Upper lobe of right lung (tissue), 1 donor: Measurements from ENCODE around the gene CLDN4. TPM values are rescaled to one million over a fixed set of nuclear protein-coding genes. Genes with fewer than 3 reads are reported as not detected.

Experiments used
- ATAC-seq: fragments of 200-7000 bp; cut with Tn5 transposase; one replicate; pipeline ENCODE4 v1.9.1; 2020; ENCODE audit warnings: mild to moderate bottlenecking, moderate library complexity
- DNase-seq: peaks from one replicate; pipeline ENCODE4 v3.0.0-alpha.2; 2020
- H3K27ac ChIP-seq: fragments of 200-600 bp; one replicate; pipeline ENCODE4 v1.8.0; 2022
- H3K27me3 ChIP-seq: fragments of 200-600 bp; one replicate; pipeline ENCODE4 v1.8.0; 2022; ENCODE audit warnings: mild to moderate bottlenecking
- H3K36me3 ChIP-seq: fragments of 200-600 bp; one replicate; pipeline ENCODE4 v1.8.0; 2022
- H3K4me1 ChIP-seq: fragments of 200-600 bp; one replicate; pipeline ENCODE4 v1.8.0; 2022
- H3K4me3 ChIP-seq: fragments of 200-600 bp; one replicate; pipeline ENCODE4 v1.8.0; 2022; ENCODE audit warnings: mild to moderate bottlenecking
- H3K9me3 ChIP-seq: fragments of 200-600 bp; one replicate; pipeline ENCODE4 v1.8.0; 2022
- intact Hi-C: fragments of 100-400 bp; cut with DNase I; formaldehyde crosslinking; loops from one replicate; pipeline ENCODE4 v1.11.0; 2022
- total RNA-seq: library from RNA; stranded (reverse); fragmentation: NEBNext Ultra II Directional; extraction: Animal tissue kit (Norgen Biotek cat#: 25700); gene quantifications from one replicate; pipeline ENCODE4 v1.2.1, GENCODE V29; 2021
- TF ChIP-seq, protein P1 (sequence below): fragments of 200-600 bp; IDR thresholded peaks from one replicate; pipeline ENCODE4 v1.8.0; 2022; ENCODE audit warnings: antibody characterized with exemption
- donor health status: DM: no; HTN: yes; CAD: no; lungs with severe emphysema.

CLDN4 gene
- total RNA-seq, 1 donor from 2014 or later, result 103 TPM

DNA sequence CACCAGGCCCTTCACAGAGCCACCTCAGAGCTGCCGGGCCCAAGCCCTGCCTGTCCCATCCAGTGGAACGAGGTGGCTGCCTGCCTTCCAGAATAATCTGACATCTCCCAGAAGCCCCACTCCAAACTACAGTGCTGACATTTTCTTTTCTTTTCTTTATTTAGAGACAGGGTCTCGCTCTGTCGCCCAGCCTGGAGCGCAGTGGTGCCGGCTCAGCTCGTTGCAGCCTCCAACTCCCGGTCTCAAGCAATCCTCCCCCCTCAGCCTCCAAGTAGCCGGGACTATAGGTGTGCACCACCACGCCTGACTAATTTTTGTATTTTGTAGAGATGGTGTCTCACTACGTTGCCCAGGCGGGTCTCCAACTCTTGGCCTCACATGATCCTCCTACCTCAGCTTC is 30.5 kb downstream of the CLDN4 start:
- Histone ChIP-seq H3K27ac (no peak overlapping the region), H3K9me3 (no peaks in the 10 kb centered on the region), H3K4me1 (no peaks in the 10 kb centered on the region), H3K4me3 (no peak overlapping the region), H3K27me3 (peaks cover 4% of the 10 kb centered on the region), H3K36me3 (no peaks in the 10 kb centered on the region)
- ATAC-seq (no peak), DNase-seq (no peak)
- TF ChIP-seq, protein P1, sequence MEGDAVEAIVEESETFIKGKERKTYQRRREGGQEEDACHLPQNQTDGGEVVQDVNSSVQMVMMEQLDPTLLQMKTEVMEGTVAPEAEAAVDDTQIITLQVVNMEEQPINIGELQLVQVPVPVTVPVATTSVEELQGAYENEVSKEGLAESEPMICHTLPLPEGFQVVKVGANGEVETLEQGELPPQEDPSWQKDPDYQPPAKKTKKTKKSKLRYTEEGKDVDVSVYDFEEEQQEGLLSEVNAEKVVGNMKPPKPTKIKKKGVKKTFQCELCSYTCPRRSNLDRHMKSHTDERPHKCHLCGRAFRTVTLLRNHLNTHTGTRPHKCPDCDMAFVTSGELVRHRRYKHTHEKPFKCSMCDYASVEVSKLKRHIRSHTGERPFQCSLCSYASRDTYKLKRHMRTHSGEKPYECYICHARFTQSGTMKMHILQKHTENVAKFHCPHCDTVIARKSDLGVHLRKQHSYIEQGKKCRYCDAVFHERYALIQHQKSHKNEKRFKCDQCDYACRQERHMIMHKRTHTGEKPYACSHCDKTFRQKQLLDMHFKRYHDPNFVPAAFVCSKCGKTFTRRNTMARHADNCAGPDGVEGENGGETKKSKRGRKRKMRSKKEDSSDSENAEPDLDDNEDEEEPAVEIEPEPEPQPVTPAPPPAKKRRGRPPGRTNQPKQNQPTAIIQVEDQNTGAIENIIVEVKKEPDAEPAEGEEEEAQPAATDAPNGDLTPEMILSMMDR, result no peak
- intact Hi-C loops, result loop anchor here (10.0 kb wide), 2 partner anchors 163 to 543 kb away; partner anchors contain the start of gene ELN

DNA sequence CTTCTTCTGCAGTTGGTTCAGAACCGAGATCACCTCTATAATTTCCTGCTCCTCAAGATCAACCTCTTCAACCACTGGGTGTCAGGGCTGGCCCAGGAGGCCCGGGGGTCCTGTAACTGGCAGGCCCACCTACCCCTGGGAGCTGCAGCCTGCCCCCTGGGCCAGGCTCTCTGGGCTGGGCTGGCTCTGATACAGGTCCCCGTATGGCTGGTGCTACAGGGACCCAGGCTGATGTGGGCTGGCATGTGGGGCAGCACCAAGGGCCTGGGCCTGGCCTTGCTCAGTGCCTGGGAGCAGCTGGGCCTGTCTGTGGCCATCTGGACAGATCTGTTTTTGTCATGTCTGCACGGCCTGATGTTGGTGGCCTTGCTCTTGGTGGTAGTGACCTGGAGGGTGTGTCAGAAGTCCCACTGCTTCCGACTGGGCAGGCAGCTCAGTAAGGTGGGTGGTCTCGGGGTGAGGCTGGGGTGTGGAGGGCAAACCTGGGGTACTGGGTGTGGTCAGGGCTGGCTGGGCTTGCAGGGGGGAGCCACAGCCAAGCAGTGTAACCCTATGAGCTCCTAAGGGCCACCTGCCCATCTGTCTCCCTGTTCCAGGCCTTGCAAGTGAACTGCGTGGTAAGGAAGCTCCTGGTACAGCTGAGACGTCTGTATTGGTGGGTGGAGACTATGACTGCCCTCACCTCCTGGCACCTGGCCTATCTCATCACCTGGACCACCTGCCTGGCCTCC is 34.4 kb downstream of the CLDN4 start:
- no peaks in the 10 kb centered on the region for H3K36me3 ChIP-seq
- H3K27ac ChIP-seq, result no peak overlapping the region
- intact Hi-C loops, result loop anchor here (10.0 kb wide), 2 partner anchors 160 to 540 kb away; partner anchors contain the start of gene ELN
- H3K9me3 ChIP-seq, result no peaks in the 10 kb centered on the region
- H3K4me1 ChIP-seq, result peaks cover 15% of the 10 kb centered on the region
- TF ChIP-seq, protein P1, result no peak
- ATAC-seq (no peak), DNase-seq (no peak)
- no peaks in the 10 kb centered on the region for H3K27me3 ChIP-seq
- no peak overlapping the region for H3K4me3 ChIP-seq

DNA sequence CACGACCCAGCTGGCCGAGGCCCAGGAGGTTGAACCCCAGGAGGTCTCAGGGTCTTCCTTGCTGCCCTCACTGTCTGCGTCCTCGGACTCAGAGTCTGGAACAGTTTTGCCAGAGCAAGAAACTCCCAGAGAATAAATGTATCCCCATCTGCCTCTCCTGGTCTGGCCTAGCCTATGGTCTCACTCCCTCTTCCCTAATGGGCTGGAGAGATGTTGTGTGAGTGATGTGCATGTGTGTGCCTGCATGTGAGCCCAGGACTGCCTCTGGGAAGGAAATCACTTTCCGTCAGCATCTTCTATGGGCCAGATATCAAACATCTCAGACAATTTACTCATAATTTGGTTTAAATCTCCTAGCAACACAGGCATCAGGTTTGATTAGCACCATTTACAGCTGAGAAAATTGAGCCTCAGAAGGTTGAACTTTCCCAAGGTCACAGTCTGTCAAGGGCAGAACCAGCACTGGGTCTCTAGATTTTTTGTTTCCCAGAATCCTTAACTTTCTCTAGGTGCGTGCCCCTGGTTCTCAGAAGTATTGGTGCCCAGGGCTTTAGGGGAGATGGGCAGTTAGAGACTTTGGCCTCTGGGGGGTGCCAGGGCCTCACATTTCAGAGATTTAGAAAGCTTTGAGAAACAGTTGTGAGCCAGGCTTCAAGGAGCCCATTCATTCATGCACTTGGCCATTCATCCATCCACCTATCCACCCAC is 35.1 kb downstream of the CLDN4 start:
- TF ChIP-seq, protein P1, result peak; percentile 68
- Histone ChIP-seq H3K4me3 (no peak overlapping the region), H3K27me3 (no peaks in the 10 kb centered on the region), H3K4me1 (peaks cover 19% of the 10 kb centered on the region), H3K27ac (no peak overlapping the region), H3K9me3 (no peaks in the 10 kb centered on the region), H3K36me3 (no peaks in the 10 kb centered on the region)
- intact Hi-C loops, result loop anchor here (10.0 kb wide), 2 partner anchors 159 to 539 kb away; partner anchors contain the start of gene ELN
- DNase-seq (no peak), ATAC-seq (peak; percentile 67)

DNA sequence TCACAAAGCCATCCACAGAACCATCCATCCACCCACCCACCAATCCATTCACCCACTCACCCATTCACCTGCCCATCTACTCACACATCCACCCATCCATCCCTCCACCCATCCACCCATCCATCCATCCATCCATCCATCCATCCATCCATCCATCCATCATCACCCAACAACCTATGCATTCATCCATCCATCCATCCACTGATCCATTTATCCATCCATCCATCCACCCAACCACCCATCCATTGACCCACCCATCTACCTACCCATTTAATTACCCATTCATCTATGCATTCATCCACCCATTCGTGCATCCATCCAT is 35.6 kb downstream of the CLDN4 start:
- Histone ChIP-seq H3K9me3 (no peaks in the 10 kb centered on the region), H3K4me3 (no peak overlapping the region), H3K27me3 (no peaks in the 10 kb centered on the region), H3K36me3 (no peaks in the 10 kb centered on the region), H3K27ac (no peak overlapping the region), H3K4me1 (peaks cover 22% of the 10 kb centered on the region)
- intact Hi-C loops, result loop anchor here (10.0 kb wide), 2 partner anchors 158 to 538 kb away; partner anchors contain the start of gene ELN
- no peak for ATAC-seq
- TF ChIP-seq, protein P1, result no peak
- no peak for DNase-seq

DNA sequence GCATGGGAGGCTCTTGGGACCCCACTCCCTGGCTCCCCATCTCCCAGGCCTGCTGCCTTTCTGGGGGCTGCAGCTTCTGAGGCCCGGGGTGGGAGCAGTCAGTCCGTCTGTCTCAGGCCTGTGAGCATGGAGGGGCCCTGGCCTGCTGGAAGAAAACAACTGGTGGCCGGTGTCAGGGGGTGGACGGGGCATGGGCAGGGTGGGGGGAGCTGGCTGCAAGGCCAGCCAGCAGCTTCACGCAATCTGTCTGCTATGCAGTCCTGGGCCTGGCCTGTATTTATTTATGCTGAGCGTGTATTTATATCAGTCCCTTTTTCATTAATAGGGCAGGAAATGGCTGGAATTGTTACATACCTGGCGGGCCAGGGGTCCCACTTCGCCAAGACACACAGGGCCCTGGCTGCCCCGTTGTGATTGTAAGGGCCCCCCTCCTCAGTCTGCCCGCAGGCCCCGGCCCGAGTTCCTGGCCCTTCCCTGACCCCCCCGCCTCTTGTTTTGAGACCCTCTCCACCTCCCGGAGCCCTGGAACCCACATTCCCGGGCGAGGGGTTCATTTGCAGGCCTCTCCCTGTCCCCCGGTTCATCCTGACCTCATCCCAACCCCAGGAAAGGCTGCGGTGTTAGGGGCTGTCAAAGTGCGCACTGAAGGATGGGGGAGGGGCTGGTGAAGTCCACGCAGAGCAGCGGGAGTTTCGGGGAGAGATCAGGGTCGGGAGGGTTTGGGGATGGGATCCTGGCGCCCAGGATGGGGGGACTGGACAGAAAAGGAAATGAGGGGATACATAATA is 38.4 kb downstream of the CLDN4 start:
- intact Hi-C loops, result loop anchor here (10.0 kb wide), 2 partner anchors 156 to 536 kb away; partner anchors contain the start of gene ELN
- no peak overlapping the region for H3K4me3 ChIP-seq
- no peak for DNase-seq

More for the DNA sequence above, 38.4 kb downstream of the CLDN4 start:
- Histone ChIP-seq H3K9me3 (no peaks in the 10 kb centered on the region), H3K27ac (peak overlapping the region; percentile 58), H3K4me1 (peaks cover 31% of the 10 kb centered on the region), H3K36me3 (no peaks in the 10 kb centered on the region), H3K27me3 (no peaks in the 10 kb centered on the region)
- TF ChIP-seq, protein P1, result no peak
- peak; percentile 7 for ATAC-seq
